ENCODE results near the gene TNFAIP6. TPM values are rescaled to one million over a fixed set of nuclear protein-coding genes. Genes with fewer than 3 reads are reported as not detected.

Gene TNFAIP6, protein sequence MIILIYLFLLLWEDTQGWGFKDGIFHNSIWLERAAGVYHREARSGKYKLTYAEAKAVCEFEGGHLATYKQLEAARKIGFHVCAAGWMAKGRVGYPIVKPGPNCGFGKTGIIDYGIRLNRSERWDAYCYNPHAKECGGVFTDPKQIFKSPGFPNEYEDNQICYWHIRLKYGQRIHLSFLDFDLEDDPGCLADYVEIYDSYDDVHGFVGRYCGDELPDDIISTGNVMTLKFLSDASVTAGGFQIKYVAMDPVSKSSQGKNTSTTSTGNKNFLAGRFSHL
- 2.0 and 2.9 TPM in 2 replicates for total RNA-seq (2013; cell fraction: nucleolus; rRNA removed)
- total RNA-seq (2014; rRNA removed) = 0.68 and 1.7 TPM in 2 replicates
- 1.0 and 2.5 TPM in 2 replicates for total RNA-seq (2014; rRNA removed; fragmentation: Illumina TruSeq; extraction: Trizol)
- total RNA-seq (2021) = 0.82 and 1.3 TPM in 2 replicates
- polyA plus RNA-seq (2011; ENCODE audit: low read depth) = not detected
- polyA plus RNA-seq (2011; rRNA removed) = 5.7 and 7.6 TPM in 2 replicates
- polyA plus RNA-seq (2011; cell fraction: cytosol; rRNA removed) = 1.1 and 1.9 TPM in 2 replicates
- 1.1 and 1.4 TPM in 2 replicates for polyA plus RNA-seq (2011; cell fraction: nucleus; rRNA removed)
- polyA plus RNA-seq (2012) = 0.25 and 0.57 TPM in 2 replicates
- 1.3 and 1.6 TPM in 2 replicates for polyA plus RNA-seq (2014; fragmentation: Illumina TruSeq; extraction: Trizol)
- 1 to 10 TPM; 2.9 to 4.1 TPM for polyA plus RNA-seq (2014; fragmentation: Nextera tagmentation; extraction: Ambion mirVana)
- polyA plus RNA-seq (2014; rRNA removed) = 0.85 and 1.2 TPM in 2 replicates
- 1 to 10 TPM; 1.2 to 1.3 TPM for polyA plus RNA-seq (2016; fragmentation: Nextera tagmentation; extraction: Ambion mirVana)
- 1.3 and 2.0 TPM in 2 replicates for polyA minus RNA-seq (2011; rRNA and poly(A)+ RNA removed)
- polyA minus RNA-seq (2011; cell fraction: cytosol; rRNA and poly(A)+ RNA removed) = 0.83 TPM in 1 of 2 replicates, not detected in the other
- 0.36 and 0.77 TPM in 2 replicates for polyA minus RNA-seq (2011; cell fraction: nucleus; rRNA and poly(A)+ RNA removed)
- percentile 54 among the genes with signal in this experiment for Bru-seq, nascent RNA
- BruChase-seq, experiment 1, labeled RNA remaining after a 6-hour chase = percentile 43 among the genes with signal in this experiment
- BruChase-seq, experiment 2, labeled RNA remaining after a 2-hour chase = percentile 46 among the genes with signal in this experiment
- long read RNA-seq, experiment 1, partial matches to known transcripts = 5 of 5 reads
- long read RNA-seq, experiment 1, other reads (novel, unspliced or antisense) = 0 of 5 reads
- long read RNA-seq, experiment 2, partial matches to known transcripts = 19 of 19 reads
- long read RNA-seq, experiment 2, other reads (novel, unspliced or antisense) = 0 of 19 reads

DNA sequence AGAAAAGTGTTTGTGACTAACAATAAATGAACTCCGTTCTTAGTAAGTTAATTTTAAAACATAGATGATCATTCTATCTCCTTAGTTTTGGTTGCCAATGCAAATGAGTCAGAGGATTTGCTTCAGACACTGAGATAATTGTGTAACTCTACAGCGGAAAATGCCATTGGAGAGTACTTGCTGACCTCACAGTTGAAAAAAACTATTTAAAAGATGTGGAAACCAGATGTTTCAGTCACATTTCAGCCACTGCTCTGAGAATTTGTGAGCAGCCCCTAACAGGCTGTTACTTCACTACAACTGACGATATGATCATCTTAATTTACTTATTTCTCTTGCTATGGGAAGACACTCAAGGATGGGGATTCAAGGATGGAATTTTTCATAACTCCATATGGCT, at the start of gene TNFAIP6:
TSS of gene TNFAIP6 (plus strand) at position 234 of the 400 bp plus-strand sequence. CDS start at position 309, 75 bp downstream.
- ChIA-PET CTCF (no interaction called here), RAD21 (ENCODE audit: unreplicated experiment) (no interaction called here), SMC1A (ENCODE audit: uncharacterized antibody, unreplicated experiment) (no interaction called here), POLR2A (no interaction called here)
- DNase-seq (ENCODE audit: low read depth, low spot score) = no peak
- intact Hi-C loops (cut with micrococcal nuclease; ENCODE audit: unreplicated experiment) = no loop called here
- Histone ChIP-seq H2AFZ (ENCODE audit: control insufficient read depth, low read depth, low read length) (no peak within 1 kb of the TSS), H3K27me3 (replicated peaks in 1 of 2; ENCODE audit: control insufficient read depth in 2 of 2, insufficient read depth in 2 of 2, low read length in 1 of 2) (no peaks in the 10 kb centered on the region), H3K4me1 (ENCODE audit: control insufficient read depth, insufficient read depth, low read length) (no peaks in the 10 kb centered on the region), H3K27ac (ENCODE audit: control insufficient read depth, insufficient read depth) (no peak within 1 kb of the TSS), H3K9me3 (replicated peaks; ENCODE audit: control insufficient read depth, insufficient read depth, low read length) (no peaks in the 10 kb centered on the region), H3K36me3 (ENCODE audit: control insufficient read depth in 2 of 2, insufficient read depth in 2 of 2, low read length in 1 of 2) (no peaks in the 10 kb centered on the region), H3K4me2 (ENCODE audit: control insufficient read depth, insufficient read depth) (no peak within 1 kb of the TSS), H3K9ac (ENCODE audit: control insufficient read depth, insufficient read depth, low read length) (no peak within 1 kb of the TSS), H3K79me2 (ENCODE audit: control insufficient read depth, insufficient read depth, low read length) (no peaks in the 10 kb centered on the region), H3K4me3 (no peak within 1 kb of the TSS), H4K20me1 (ENCODE audit: control insufficient read depth, insufficient read depth) (no peaks in the 10 kb centered on the region)
- 42% methylated on average over 3 of the region's 3 CpGs for WGBS (ENCODE audit: insufficient coverage, insufficient replicate concordance, low lambda C conversion rate, missing lambda C conversion rate)
- in situ Hi-C loops (cut with MboI) = no loop called here
- BruUV-seq (replicated peaks) = no TSS peak
- FAIRE-seq = no peak
- no peak for ATAC-seq
- no peak for TF ChIP-seq ZNF207 (IDR thresholded peaks at IDR 0.05; ENCODE audit: borderline replicate concordance)
- no peak for TF ChIP-seq SMC3 (IDR thresholded peaks at IDR 0.05; ENCODE audit: borderline replicate concordance, low read length)
- TF ChIP-seq SIX5 (IDR thresholded peaks at IDR 0.05; ENCODE audit: low read depth, low read length, severe bottlenecking) = no peak
- TF ChIP-seq CREB1 (IDR thresholded peaks at IDR 0.05; ENCODE audit: low read depth) = no peak
- TF ChIP-seq HDAC6 (IDR thresholded peaks at IDR 0.05; ENCODE audit: unreplicated experiment) = no peak
- no peak for TF ChIP-seq TCF12 (IDR thresholded peaks at IDR 0.05; ENCODE audit: low read depth, low read length)
- TF ChIP-seq ZNF24 (IDR thresholded peaks at IDR 0.05) = no peak
- TF ChIP-seq GABPA (IDR thresholded peaks at IDR 0.05; ENCODE audit: low read depth) = no peak
- no peak for TF ChIP-seq EGR1 (IDR thresholded peaks at IDR 0.05; ENCODE audit: borderline replicate concordance in 1 of 2, low read depth in 2 of 2, low read length in 2 of 2)
- TF ChIP-seq, protein P1, sequence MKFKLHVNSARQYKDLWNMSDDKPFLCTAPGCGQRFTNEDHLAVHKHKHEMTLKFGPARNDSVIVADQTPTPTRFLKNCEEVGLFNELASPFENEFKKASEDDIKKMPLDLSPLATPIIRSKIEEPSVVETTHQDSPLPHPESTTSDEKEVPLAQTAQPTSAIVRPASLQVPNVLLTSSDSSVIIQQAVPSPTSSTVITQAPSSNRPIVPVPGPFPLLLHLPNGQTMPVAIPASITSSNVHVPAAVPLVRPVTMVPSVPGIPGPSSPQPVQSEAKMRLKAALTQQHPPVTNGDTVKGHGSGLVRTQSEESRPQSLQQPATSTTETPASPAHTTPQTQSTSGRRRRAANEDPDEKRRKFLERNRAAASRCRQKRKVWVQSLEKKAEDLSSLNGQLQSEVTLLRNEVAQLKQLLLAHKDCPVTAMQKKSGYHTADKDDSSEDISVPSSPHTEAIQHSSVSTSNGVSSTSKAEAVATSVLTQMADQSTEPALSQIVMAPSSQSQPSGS (IDR thresholded peaks at IDR 0.05; ENCODE audit: low read length) = no peak
- no peak for TF ChIP-seq DPF2 (IDR thresholded peaks at IDR 0.05)
- TF ChIP-seq, protein P2, sequence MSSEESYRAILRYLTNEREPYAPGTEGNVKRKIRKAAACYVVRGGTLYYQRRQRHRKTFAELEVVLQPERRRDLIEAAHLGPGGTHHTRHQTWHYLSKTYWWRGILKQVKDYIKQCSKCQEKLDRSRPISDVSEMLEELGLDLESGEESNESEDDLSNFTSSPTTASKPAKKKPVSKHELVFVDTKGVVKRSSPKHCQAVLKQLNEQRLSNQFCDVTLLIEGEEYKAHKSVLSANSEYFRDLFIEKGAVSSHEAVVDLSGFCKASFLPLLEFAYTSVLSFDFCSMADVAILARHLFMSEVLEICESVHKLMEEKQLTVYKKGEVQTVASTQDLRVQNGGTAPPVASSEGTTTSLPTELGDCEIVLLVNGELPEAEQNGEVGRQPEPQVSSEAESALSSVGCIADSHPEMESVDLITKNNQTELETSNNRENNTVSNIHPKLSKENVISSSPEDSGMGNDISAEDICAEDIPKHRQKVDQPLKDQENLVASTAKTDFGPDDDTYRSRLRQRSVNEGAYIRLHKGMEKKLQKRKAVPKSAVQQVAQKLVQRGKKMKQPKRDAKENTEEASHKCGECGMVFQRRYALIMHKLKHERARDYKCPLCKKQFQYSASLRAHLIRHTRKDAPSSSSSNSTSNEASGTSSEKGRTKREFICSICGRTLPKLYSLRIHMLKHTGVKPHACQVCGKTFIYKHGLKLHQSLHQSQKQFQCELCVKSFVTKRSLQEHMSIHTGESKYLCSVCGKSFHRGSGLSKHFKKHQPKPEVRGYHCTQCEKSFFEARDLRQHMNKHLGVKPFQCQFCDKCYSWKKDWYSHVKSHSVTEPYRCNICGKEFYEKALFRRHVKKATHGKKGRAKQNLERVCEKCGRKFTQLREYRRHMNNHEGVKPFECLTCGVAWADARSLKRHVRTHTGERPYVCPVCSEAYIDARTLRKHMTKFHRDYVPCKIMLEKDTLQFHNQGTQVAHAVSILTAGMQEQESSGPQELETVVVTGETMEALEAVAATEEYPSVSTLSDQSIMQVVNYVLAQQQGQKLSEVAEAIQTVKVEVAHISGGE (CRISPR knock-in tag; IDR thresholded peaks at IDR 0.05) = no peak
- no peak for TF ChIP-seq SIN3A (IDR thresholded peaks at IDR 0.05; ENCODE audit: low read depth, low read length)
- no peak for TF ChIP-seq HCFC1 (IDR thresholded peaks at IDR 0.05; ENCODE audit: low read length)
- TF ChIP-seq CEBPB (IDR thresholded peaks at IDR 0.05; ENCODE audit: borderline replicate concordance in 1 of 2, low read depth in 2 of 2, low read length in 2 of 2) = no peak
- no peak for TF ChIP-seq POLR2AphosphoS2 (IDR thresholded peaks at IDR 0.05; ENCODE audit: low read depth, low read length)

Data from GM12878 (cell line).